DMS153 (cell line): Measurements from ENCODE around the gene PCNP.
"Not testable (repeated sequence)": the region's sequence is repeated elsewhere in the genome, so short reads cannot be mapped to it uniquely, and the experiment has no call there.

ENCODE experiments used
- DNase-seq: peaks from one replicate; lab custom pipeline; 2025; lab: John Stamatoyannopoulos, UW

Gene PCNP

GRCh38 chr3:101633186-101633585 lies 59.2 kb downstream of the PCNP start:
- DNase-seq = no peak

- no peak for DNase-seq
Measured at GRCh38 chr3:101634591-101635196, 60.7 kb downstream of the PCNP start.

GRCh38 chr3:101635345-101635744 lies 61.4 kb downstream of the PCNP start:
- DNase-seq = no peak

GRCh38 chr3:101635954-101636798 lies 62.2 kb downstream of the PCNP start:
- no peak for DNase-seq

- no peak for DNase-seq
Measured at GRCh38 chr3:101637451-101637850, 63.5 kb downstream of the PCNP start.

GRCh38 chr3:101638261-101638745 lies 64.3 kb downstream of the PCNP start:
- no peak for DNase-seq

- no peak for DNase-seq
Measured at GRCh38 chr3:101639280-101639963, 65.4 kb downstream of the PCNP start.

GRCh38 chr3:101640256-101640655 lies 66.3 kb downstream of the PCNP start:
- no peak for DNase-seq

GRCh38 chr3:101641397-101642115 lies 67.6 kb downstream of the PCNP start:
- not testable (repeated sequence) for DNase-seq

GRCh38 chr3:101642441-101642840 lies 68.5 kb downstream of the PCNP start:
- DNase-seq = no peak

- no peak for DNase-seq
Measured at GRCh38 chr3:101643009-101643844, 69.2 kb downstream of the PCNP start.
